ENCODE results near the gene PAPOLB. TPM values are rescaled to one million over a fixed set of nuclear protein-coding genes. Genes with fewer than 3 reads are reported as not detected.

The PAPOLB gene
- total and polyA plus RNA-seq, 8 donors = 0.37 TPM; not detected in 7

DNA sequence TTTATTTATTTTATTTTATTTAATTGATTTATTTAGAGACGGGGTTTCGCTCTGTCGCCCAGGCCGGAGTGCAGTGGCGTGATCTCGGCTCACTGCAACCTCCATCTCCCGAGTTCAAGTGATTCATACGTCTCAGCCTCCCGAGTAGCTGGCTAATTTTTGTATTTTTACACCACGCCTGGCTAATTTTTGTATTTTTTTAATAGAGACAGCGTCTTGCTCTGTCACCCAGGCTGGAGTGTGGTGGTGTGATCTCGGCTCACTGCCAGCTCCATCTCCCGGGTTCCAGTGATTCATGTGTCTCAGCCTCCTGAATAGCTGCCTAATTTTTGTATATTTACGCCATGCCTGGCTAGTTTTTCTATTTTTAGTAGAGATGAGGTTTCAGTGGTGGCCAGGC, 52.2 kb downstream of the PAPOLB start:
- H3K27ac ChIP-seq = no peak overlapping the region
- 77 to 93% (median 89%) methylated on average over 14 of the region's 14 CpGs for WGBS, 5 donors
- intact Hi-C loops (cut with DNase I; ENCODE audit: low total_unique reads) = loop anchor here (10.0 kb wide), 1 partner anchor 275 kb away; no protein-coding TSS in a partner anchor
- peaks cover 0 to 11% (median under 1%) of the 10 kb centered on the region in 4 donors for H3K36me3 ChIP-seq
- H3K27me3 ChIP-seq = peaks cover 0 to 54% (median 0%) of the 10 kb centered on the region in 3 donors
- H3K4me1 ChIP-seq = no peaks in the 10 kb centered on the region
- no peaks in the 10 kb centered on the region for H3K9me3 ChIP-seq
- no peak overlapping the region for H3K4me3 ChIP-seq
- DNase-seq = no peak
- TF ChIP-seq, protein P1, sequence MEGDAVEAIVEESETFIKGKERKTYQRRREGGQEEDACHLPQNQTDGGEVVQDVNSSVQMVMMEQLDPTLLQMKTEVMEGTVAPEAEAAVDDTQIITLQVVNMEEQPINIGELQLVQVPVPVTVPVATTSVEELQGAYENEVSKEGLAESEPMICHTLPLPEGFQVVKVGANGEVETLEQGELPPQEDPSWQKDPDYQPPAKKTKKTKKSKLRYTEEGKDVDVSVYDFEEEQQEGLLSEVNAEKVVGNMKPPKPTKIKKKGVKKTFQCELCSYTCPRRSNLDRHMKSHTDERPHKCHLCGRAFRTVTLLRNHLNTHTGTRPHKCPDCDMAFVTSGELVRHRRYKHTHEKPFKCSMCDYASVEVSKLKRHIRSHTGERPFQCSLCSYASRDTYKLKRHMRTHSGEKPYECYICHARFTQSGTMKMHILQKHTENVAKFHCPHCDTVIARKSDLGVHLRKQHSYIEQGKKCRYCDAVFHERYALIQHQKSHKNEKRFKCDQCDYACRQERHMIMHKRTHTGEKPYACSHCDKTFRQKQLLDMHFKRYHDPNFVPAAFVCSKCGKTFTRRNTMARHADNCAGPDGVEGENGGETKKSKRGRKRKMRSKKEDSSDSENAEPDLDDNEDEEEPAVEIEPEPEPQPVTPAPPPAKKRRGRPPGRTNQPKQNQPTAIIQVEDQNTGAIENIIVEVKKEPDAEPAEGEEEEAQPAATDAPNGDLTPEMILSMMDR (IDR thresholded peaks at IDR 0.05) = no peak
- TF ChIP-seq POLR2AphosphoS5 (IDR thresholded peaks at IDR 0.05) = no peak
- no peak for TF ChIP-seq POLR2A (IDR thresholded peaks at IDR 0.05)
- no peak for TF ChIP-seq EP300 (IDR thresholded peaks at IDR 0.05)

DNA sequence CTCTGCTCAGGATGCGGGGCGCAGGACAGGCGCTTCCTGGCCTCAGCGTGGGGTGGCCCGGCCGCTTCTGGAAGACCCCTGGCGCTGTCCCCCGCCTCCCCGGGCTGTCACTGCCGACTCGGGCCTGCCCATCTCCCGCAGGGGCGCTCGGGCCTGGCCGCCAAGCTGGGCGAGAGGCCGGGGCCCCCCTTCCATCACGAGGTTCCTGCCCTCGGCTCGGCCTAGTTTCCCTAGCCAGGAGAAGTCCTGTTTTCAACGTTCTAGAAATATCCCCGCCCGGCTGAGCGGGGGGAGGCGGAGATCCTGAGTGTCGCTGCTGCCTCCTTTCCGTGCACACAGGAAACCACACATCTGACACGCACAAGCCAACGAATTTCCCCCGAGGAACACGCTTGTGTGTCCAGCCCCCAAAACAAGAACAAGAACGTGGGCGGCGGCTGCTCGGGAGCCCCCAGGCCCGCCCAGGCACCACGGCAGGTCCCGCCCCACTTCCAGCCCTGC, 52.7 kb downstream of the PAPOLB start:
- H3K27ac ChIP-seq = no peak overlapping the region

DNA sequence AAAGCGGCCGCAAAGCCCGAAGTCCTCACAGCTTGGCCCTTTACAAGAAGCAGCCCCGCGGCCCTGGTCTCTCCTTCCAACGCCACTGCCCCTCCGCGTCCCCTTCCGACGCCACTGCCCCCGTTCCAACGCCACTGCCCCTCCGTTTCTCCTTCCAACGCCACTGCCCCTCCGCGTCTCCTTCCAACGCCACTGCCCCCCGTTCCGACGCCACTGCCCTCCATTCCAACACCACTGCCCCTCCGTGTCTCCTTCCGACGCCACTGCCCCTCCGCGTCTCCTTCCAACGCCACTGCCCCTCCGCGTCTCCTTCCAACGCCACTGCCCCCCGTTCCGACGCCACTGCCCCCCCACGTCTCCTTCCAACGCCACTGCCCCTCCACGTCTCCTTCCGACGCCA, 53.3 kb downstream of the PAPOLB start:
- Histone ChIP-seq H3K4me1 (no peaks in the 10 kb centered on the region), H3K27me3 (peaks cover 0 to 56% (median 0%) of the 10 kb centered on the region in 3 donors), H3K4me3 (peak overlapping the region in 1 of 4 donors; percentile 32), H3K27ac (peak overlapping the region in 1 of 5 donors; percentile 20), H3K9me3 (no peaks in the 10 kb centered on the region), H3K36me3 (peaks cover 0 to 8% (median 0%) of the 10 kb centered on the region in 4 donors)
- no peak for DNase-seq
- TF ChIP-seq POLR2AphosphoS5 (IDR thresholded peaks at IDR 0.05) (no peak), EP300 (IDR thresholded peaks at IDR 0.05) (no peak), POLR2A (IDR thresholded peaks at IDR 0.05) (no peak)
- TF ChIP-seq, protein P1 (IDR thresholded peaks at IDR 0.05) = no peak
- WGBS, 5 donors = 74 to 89% (median 86%) methylated on average over 33 to 37 of the region's 37 CpGs
- intact Hi-C loops (cut with DNase I; ENCODE audit: low total_unique reads) = loop anchor here (10.0 kb wide), 1 partner anchor 276 kb away; no protein-coding TSS in a partner anchor

More for the DNA sequence above, 52.7 kb downstream of the PAPOLB start:
- 72 to 90% (median 76%) methylated on average over 21 to 38 of the region's 38 CpGs for WGBS, 5 donors
- no peak for TF ChIP-seq POLR2A (IDR thresholded peaks at IDR 0.05)
- TF ChIP-seq POLR2AphosphoS5 (IDR thresholded peaks at IDR 0.05) = no peak
- no peak for TF ChIP-seq EP300 (IDR thresholded peaks at IDR 0.05)
- TF ChIP-seq, protein P1 (IDR thresholded peaks at IDR 0.05) = no peak
- Histone ChIP-seq H3K4me3 (peak overlapping the region in 1 of 4 donors; percentile 32), H3K4me1 (no peaks in the 10 kb centered on the region), H3K27me3 (peaks cover 0 to 54% (median 0%) of the 10 kb centered on the region in 3 donors), H3K9me3 (no peaks in the 10 kb centered on the region), H3K36me3 (peaks cover 0 to 8% (median 0%) of the 10 kb centered on the region in 4 donors)
- intact Hi-C loops (cut with DNase I; ENCODE audit: low total_unique reads) = loop anchor here (10.0 kb wide), 1 partner anchor 276 kb away; no protein-coding TSS in a partner anchor
- no peak for DNase-seq

DNA sequence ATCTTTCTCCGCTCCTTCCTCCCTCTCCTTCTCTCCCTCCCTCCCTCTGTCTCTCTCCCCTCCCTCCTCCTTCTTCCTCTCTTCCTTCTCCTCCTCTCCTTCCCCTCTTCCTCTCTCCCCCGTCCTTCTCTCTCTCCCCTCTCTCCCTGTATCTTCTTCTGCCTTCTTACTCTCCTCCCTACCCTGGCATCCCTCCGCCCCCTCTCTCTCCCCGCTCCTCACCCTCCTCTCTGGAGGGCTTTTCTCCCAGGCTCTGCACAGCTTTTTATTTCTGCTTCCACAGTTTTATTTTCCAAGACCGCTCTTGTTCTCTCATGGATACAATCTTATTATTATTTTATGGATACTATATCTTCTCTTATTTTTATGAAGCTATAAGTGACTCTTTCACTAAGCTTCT, 53.8 kb downstream of the PAPOLB start:
- H3K27ac ChIP-seq = peak overlapping the region in 1 of 5 donors; percentile 20
- intact Hi-C loops (cut with DNase I; ENCODE audit: low total_unique reads) = loop anchor here (10.0 kb wide), 1 partner anchor 277 kb away; no protein-coding TSS in a partner anchor

More for the DNA sequence above, 53.8 kb downstream of the PAPOLB start:
- Histone ChIP-seq H3K27me3 (peaks cover 0 to 56% (median 0%) of the 10 kb centered on the region in 3 donors), H3K9me3 (no peaks in the 10 kb centered on the region), H3K4me1 (no peaks in the 10 kb centered on the region), H3K4me3 (no peak overlapping the region), H3K36me3 (peaks cover 0 to 3% (median 0%) of the 10 kb centered on the region in 4 donors)
- 50 to 69% (median 60%) methylated on average over 5 of the region's 5 CpGs for WGBS, 5 donors
- no peak for DNase-seq
- TF ChIP-seq POLR2A (IDR thresholded peaks at IDR 0.05) = no peak
- TF ChIP-seq, protein P1 (IDR thresholded peaks at IDR 0.05) = no peak
- no peak for TF ChIP-seq POLR2AphosphoS5 (IDR thresholded peaks at IDR 0.05)
- no peak for TF ChIP-seq EP300 (IDR thresholded peaks at IDR 0.05)

Small RNAs within 50 kb of the gene (small RNA-seq; reads per million reads assigned to genes)
- 0 reads per million in 4 donors for gene RF00019

Other genes starting within 250 kb of the PAPOLB start
- gene FOXK1, start 179.7 kb downstream of the PAPOLB start, total RNA-seq = 10 to 100 TPM; 19.3 to 88.1 (median 27.2) TPM
- 1 to 10 TPM; 2.9 to 5.4 (median 3.9) TPM for gene FOXK1, start 179.7 kb downstream of the PAPOLB start, polyA plus RNA-seq
- gene AP5Z1, start 86.4 kb downstream of the PAPOLB start, total RNA-seq = 100 to 1,000 TPM in 1 of 5 donors, 10 to 100 TPM in 4; 11.6 to 140 (median 52.5) TPM
- 10 to 100 TPM; 34.7 to 43.7 (median 40.8) TPM for gene AP5Z1, start 86.4 kb downstream of the PAPOLB start, polyA plus RNA-seq
- gene RADIL, start 21.7 kb upstream of the PAPOLB start, total RNA-seq = 10 to 100 TPM in 1 of 5 donors, 1 to 10 TPM in 3, not detected in 1; 3.0 to 21.6 (median 5.5) TPM
- gene RADIL, start 21.7 kb upstream of the PAPOLB start, polyA plus RNA-seq = 1 to 10 TPM; 1.2 to 2.4 (median 1.6) TPM
- not detected for gene MMD2, start 97.2 kb upstream of the PAPOLB start, total RNA-seq
- not detected for gene MMD2, start 97.2 kb upstream of the PAPOLB start, polyA plus RNA-seq
- gene RBAK, start 183.8 kb upstream of the PAPOLB start, total RNA-seq = 10 to 100 TPM in 4 of 5 donors, 1 to 10 TPM in 1; 7.6 to 27.5 (median 10.9) TPM
- 1 to 10 TPM; 2.1 to 4.1 (median 2.4) TPM for gene RBAK, start 183.8 kb upstream of the PAPOLB start, polyA plus RNA-seq